Thoracic aorta (tissue), 2 donors: ENCODE results near the gene FAT2. TPM values are rescaled to one million over a fixed set of nuclear protein-coding genes. Genes with fewer than 3 reads are reported as not detected.

Experiments
- ATAC-seq: fragments of 150-250 bp; one replicate; pipeline ENCODE4 v1.8.0; 2017; ENCODE audit warnings: low read depth; ENCODE audit not compliant: insufficient number of reproducible peaks, low FRiP score
- DNase-seq: peaks from one replicate; pipeline ENCODE4 v3.0.0-alpha.2; 2020; ENCODE audit warnings: low spot score
- H3K27ac ChIP-seq, 2 donors: fragments of 200-600 bp; sonication (generic); 1 replicate in 1 of 2; 2 replicates in 1 of 2; pipeline ENCODE4 v1.5.1; 2016; ENCODE audit warnings: mild to moderate bottlenecking in 2 of 2, moderate library complexity in 2 of 2
- H3K27me3 ChIP-seq: fragments of 200-600 bp; sonication (generic); replicated peaks from 2 replicates; pipeline ENCODE4 v1.6.0; 2016; ENCODE audit warnings: mild to moderate bottlenecking; ENCODE audit not compliant: insufficient read depth
- H3K36me3 ChIP-seq: fragments of 200-600 bp; sonication (generic); one replicate; pipeline ENCODE4 v1.5.1; 2016
- H3K4me1 ChIP-seq, 2 donors: fragments of 200-600 bp; sonication (generic); 1 replicate in 1 of 2; 2 replicates in 1 of 2; pipeline versions ENCODE4 v1.5.1 to v1.6.0; 2016; ENCODE audit warnings: low read depth in 2 of 2, mild to moderate bottlenecking in 1 of 2; ENCODE audit not compliant: control insufficient read depth in 1 of 2
- H3K4me3 ChIP-seq: fragments of 200-600 bp; sonication (generic); 2 replicates; pipeline ENCODE4 v1.5.1; 2016; ENCODE audit warnings: mild to moderate bottlenecking
- H3K9me3 ChIP-seq: fragments of 200-600 bp; sonication (generic); 2 replicates; pipeline ENCODE4 v1.5.1; 2016
- CTCF ChIP-seq: fragments of 200-600 bp; sonication (generic); IDR thresholded peaks from one replicate; pipeline ENCODE4 v1.5.1; 2019; ENCODE audit warnings: antibody characterized with exemption
- total RNA-seq, 2 donors: library from RNA; depleted of rRNA; stranded (reverse); fragments of >200 nt; gene quantifications; one replicate each; pipeline versions ENCODE4 v1.1.0 to v1.2.3, GENCODE V29; 2016

The FAT2 gene
- total RNA-seq, 2 donors from 2014 or later: 0.14 TPM; not detected in 1

- Histone ChIP-seq H3K27me3 (no peaks in the 10 kb centered on the region), H3K4me1 (no peaks in the 10 kb centered on the region), H3K36me3 (no peaks in the 10 kb centered on the region), H3K9me3 (no peaks in the 10 kb centered on the region), H3K4me3 (no peak overlapping the region), H3K27ac (no peak overlapping the region)
- no peak for TF ChIP-seq CTCF
- DNase-seq (no peak), ATAC-seq (no peak)
Observed at GRCh38 chr5:151632524-151632923, 41.4 kb upstream of the FAT2 start.

GRCh38 chr5:151631941-151632340 is 40.8 kb upstream of the FAT2 start:
- DNase-seq: no peak
- Histone ChIP-seq H3K27me3 (no peaks in the 10 kb centered on the region), H3K4me1 (no peaks in the 10 kb centered on the region), H3K36me3 (no peaks in the 10 kb centered on the region), H3K27ac (no peak overlapping the region), H3K4me3 (no peak overlapping the region), H3K9me3 (no peaks in the 10 kb centered on the region)
- ATAC-seq: no peak
- TF ChIP-seq CTCF: no peak

- Histone ChIP-seq H3K27me3 (no peaks in the 10 kb centered on the region), H3K4me1 (no peaks in the 10 kb centered on the region), H3K4me3 (no peak overlapping the region), H3K36me3 (no peaks in the 10 kb centered on the region), H3K9me3 (no peaks in the 10 kb centered on the region), H3K27ac (no peak overlapping the region)
- TF ChIP-seq CTCF: no peak
- DNase-seq: no peak
- no peak for ATAC-seq
Observed at GRCh38 chr5:151630088-151630487, 39.0 kb upstream of the FAT2 start.

- Histone ChIP-seq H3K36me3 (no peaks in the 10 kb centered on the region), H3K4me3 (no peak overlapping the region), H3K4me1 (no peaks in the 10 kb centered on the region), H3K9me3 (no peaks in the 10 kb centered on the region), H3K27ac (no peak overlapping the region), H3K27me3 (no peaks in the 10 kb centered on the region)
- TF ChIP-seq CTCF: no peak
- DNase-seq (no peak), ATAC-seq (no peak)
Observed at GRCh38 chr5:151628112-151628823, 37.1 kb upstream of the FAT2 start.

GRCh38 chr5:151627650-151628049 is 36.5 kb upstream of the FAT2 start:
- no peak overlapping the region for H3K4me3 ChIP-seq
- no peak for ATAC-seq
- H3K4me1 ChIP-seq: no peaks in the 10 kb centered on the region
- H3K36me3 ChIP-seq: no peaks in the 10 kb centered on the region
- no peak for TF ChIP-seq CTCF
- H3K27me3 ChIP-seq: no peaks in the 10 kb centered on the region
- no peaks in the 10 kb centered on the region for H3K9me3 ChIP-seq
- DNase-seq: no peak
- H3K27ac ChIP-seq: no peak overlapping the region
